Panc1 (cell line): Measurements from ENCODE around the gene MTMR2.

Experiments used
- CTCF ChIP-seq: fragments of 450-650 bp; IDR thresholded peaks from 2 replicates; pipeline ENCODE4 v1.5.1; 2017; ENCODE audit warnings: mild to moderate bottlenecking
- POLR2AphosphoS5 ChIP-seq: IDR thresholded peaks from 2 replicates; pipeline ENCODE4 v1.6.1; 2012; ENCODE audit warnings: mild to moderate bottlenecking, low read depth, low read length, moderate library complexity
- SIN3A ChIP-seq: IDR thresholded peaks from 2 replicates; pipeline ENCODE4 v1.6.1; 2012; ENCODE audit warnings: low read depth, mild to moderate bottlenecking, low read length, moderate library complexity, borderline replicate concordance; ENCODE audit not compliant: insufficient read depth
- TCF7L2 ChIP-seq: IDR thresholded peaks from 2 replicates; pipeline ENCODE4 v1.6.1; 2011; ENCODE audit warnings: mild to moderate bottlenecking, low read depth, low read length, inconsistent platforms
- TF ChIP-seq, protein P1 (sequence below), 2 experiments: IDR thresholded peaks; 2 replicates each; pipeline ENCODE4 v1.6.1; 2011 to 2012; ENCODE audit warnings: low read depth in 2 of 2, control low read depth in 1 of 2, low read length in 1 of 2, mild to moderate bottlenecking in 1 of 2, moderate library complexity in 1 of 2; ENCODE audit not compliant: insufficient read depth in 1 of 2

GRCh38 chr11:95907476-95907875, 16.4 kb downstream of the MTMR2 start:
- TF ChIP-seq CTCF (no peak), POLR2AphosphoS5 (no peak), TCF7L2 (no peak), SIN3A (no peak)
- TF ChIP-seq, protein P1, sequence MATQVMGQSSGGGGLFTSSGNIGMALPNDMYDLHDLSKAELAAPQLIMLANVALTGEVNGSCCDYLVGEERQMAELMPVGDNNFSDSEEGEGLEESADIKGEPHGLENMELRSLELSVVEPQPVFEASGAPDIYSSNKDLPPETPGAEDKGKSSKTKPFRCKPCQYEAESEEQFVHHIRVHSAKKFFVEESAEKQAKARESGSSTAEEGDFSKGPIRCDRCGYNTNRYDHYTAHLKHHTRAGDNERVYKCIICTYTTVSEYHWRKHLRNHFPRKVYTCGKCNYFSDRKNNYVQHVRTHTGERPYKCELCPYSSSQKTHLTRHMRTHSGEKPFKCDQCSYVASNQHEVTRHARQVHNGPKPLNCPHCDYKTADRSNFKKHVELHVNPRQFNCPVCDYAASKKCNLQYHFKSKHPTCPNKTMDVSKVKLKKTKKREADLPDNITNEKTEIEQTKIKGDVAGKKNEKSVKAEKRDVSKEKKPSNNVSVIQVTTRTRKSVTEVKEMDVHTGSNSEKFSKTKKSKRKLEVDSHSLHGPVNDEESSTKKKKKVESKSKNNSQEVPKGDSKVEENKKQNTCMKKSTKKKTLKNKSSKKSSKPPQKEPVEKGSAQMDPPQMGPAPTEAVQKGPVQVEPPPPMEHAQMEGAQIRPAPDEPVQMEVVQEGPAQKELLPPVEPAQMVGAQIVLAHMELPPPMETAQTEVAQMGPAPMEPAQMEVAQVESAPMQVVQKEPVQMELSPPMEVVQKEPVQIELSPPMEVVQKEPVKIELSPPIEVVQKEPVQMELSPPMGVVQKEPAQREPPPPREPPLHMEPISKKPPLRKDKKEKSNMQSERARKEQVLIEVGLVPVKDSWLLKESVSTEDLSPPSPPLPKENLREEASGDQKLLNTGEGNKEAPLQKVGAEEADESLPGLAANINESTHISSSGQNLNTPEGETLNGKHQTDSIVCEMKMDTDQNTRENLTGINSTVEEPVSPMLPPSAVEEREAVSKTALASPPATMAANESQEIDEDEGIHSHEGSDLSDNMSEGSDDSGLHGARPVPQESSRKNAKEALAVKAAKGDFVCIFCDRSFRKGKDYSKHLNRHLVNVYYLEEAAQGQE (IDR thresholded peaks at IDR 0.05; ENCODE audit: insufficient read depth in 1 of 2, low read depth in 2 of 2, low read length in 1 of 2) = no peak
